Tibial artery (tissue), 4 donors: ENCODE measurements around the gene PLEKHH1.

Experiments used
- DNase-seq, 2 donors: peaks; one replicate each; pipeline ENCODE4 v3.0.0-alpha.2; 2019
- H3K27ac ChIP-seq, 2 donors: fragments of 200-600 bp; sonication (generic) in 1 of 2; 1 replicate in 1 of 2; 2 replicates in 1 of 2; pipeline ENCODE4 v1.5.1; 2018 to 2019; ENCODE audit warnings: mild to moderate bottlenecking in 1 of 2
- H3K27me3 ChIP-seq, 2 donors: fragments of 200-600 bp; sonication (generic) in 1 of 2; one replicate each; pipeline versions ENCODE4 v1.5.1 to v1.6.0; 2016 to 2019
- H3K36me3 ChIP-seq, 3 donors: fragments of 200-600 bp; sonication (generic) in 2 of 3; one replicate each; pipeline ENCODE4 v1.5.1; 2016 to 2019; ENCODE audit warnings: mild to moderate bottlenecking in 2 of 3
- H3K4me1 ChIP-seq, 4 donors: fragments of 200-600 bp; sonication (generic) in 2 of 4; 1 replicate in 3 of 4; 2 replicates in 1 of 4; pipeline ENCODE4 v1.5.1; 2016 to 2019
- H3K4me3 ChIP-seq, 2 donors: fragments of 200-600 bp; sonication (generic) in 1 of 2; 1 replicate in 1 of 2; 2 replicates in 1 of 2; pipeline ENCODE4 v1.5.1; 2018 to 2019; ENCODE audit warnings: mild to moderate bottlenecking in 2 of 2
- H3K9me3 ChIP-seq, 3 donors: fragments of 200-600 bp; sonication (generic) in 1 of 3; one replicate each; pipeline ENCODE4 v1.5.1; 2016 to 2019
- CTCF ChIP-seq, 2 experiments: fragments of 200-600 bp in 1 of 2; fragments of 450-650 bp in 1 of 2; IDR thresholded peaks; one replicate each; pipeline ENCODE4 v1.5.1; 2017 to 2019; ENCODE audit warnings: antibody characterized with exemption in 2 of 2, mild to moderate bottlenecking in 1 of 2, moderate library complexity in 1 of 2
- intact Hi-C: fragments of 100-400 bp; cut with DNase I; formaldehyde crosslinking; loops from one replicate; pipeline ENCODE4 v1.15.0; 2023; ENCODE audit warnings: low total_unique reads

The PLEKHH1 gene

DNA sequence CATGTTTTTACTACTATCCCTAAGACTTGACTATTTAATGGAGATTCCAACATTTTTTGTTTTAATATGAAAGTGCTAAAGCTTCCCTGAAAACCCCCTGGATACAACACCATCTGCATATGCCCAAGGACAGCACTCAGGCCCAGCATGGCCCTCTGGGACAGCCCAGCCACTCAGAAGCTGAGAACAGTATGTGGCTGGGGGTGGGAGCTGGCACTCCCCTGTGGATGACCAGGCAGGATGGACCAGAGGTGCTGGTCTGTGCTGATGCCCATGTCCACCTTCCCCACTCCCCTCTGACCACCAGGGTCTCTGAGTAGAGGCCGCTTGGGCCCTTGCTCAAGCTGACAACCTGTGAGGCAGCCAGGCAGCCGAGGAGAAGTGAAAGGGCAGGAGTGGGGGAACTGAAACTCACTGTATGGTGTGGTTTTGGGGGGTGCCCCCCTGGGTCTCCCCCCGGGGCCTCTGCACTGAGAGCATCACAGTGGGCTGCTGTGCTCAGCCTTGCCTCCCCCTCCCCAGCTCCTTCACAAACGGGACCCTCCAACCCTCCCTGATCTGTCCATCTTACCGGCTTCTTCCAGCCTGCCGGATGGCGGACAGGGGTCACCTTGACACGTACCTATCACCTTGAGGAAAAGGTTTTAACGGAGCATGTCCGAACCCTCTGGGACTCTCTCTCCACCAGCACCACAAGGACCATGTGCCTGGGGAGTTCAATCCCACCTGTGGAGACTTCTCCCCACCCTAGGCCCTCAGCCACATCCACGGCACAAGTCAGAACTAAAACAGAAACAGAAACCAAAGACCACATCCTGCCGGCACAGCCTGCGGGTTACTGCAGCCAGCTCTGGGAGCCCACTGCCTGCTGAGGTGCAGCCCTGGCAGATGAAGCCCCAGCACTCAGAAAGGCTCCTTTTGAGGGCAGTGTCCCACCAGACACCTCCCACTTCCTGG, 44.9 kb upstream of the PLEKHH1 start, which contains the start of gene TMEM229B:
Gene TMEM229B (minus strand): TSS at position 785 of the 957 bp plus-strand sequence. CDS start 14,798 bp downstream, outside the sequence.
- Histone ChIP-seq H3K4me1 (no peaks in the 10 kb centered on the region), H3K27ac (no peak within 1 kb of the TSS), H3K9me3 (peaks cover 0 to 6% (median 5%) of the 10 kb centered on the region in 3 donors), H3K27me3 (no peaks in the 10 kb centered on the region), H3K4me3 (peak within 1 kb of the TSS; percentile 19 to 30), H3K36me3 (no peaks in the 10 kb centered on the region)
- intact Hi-C loops, result no loop called here
- no peak for TF ChIP-seq CTCF (IDR thresholded peaks at IDR 0.05)
- no peak for DNase-seq

- Histone ChIP-seq H3K36me3 (no peaks in the 10 kb centered on the region), H3K4me1 (no peaks in the 10 kb centered on the region), H3K4me3 (no peak overlapping the region), H3K27ac (no peak overlapping the region), H3K9me3 (peaks cover 3 to 19% (median 14%) of the 10 kb centered on the region in 3 donors), H3K27me3 (no peaks in the 10 kb centered on the region)
- TF ChIP-seq CTCF (IDR thresholded peaks at IDR 0.05), result no peak
- intact Hi-C loops, result no loop called here
- no peak for DNase-seq
Measured at GRCh38 chr14:67490196-67490595, 42.9 kb upstream of the PLEKHH1 start.

GRCh38 chr14:67491285-67491684, 41.8 kb upstream of the PLEKHH1 start:
- H3K27ac ChIP-seq, result no peak overlapping the region

GRCh38 chr14:67491741-67492507, 41.2 kb upstream of the PLEKHH1 start:
- no peak for TF ChIP-seq CTCF (IDR thresholded peaks at IDR 0.05)
- no peak overlapping the region for H3K27ac ChIP-seq
- no peak overlapping the region for H3K4me3 ChIP-seq
- H3K9me3 ChIP-seq, result peaks cover 3 to 19% (median 14%) of the 10 kb centered on the region in 3 donors
- H3K27me3 ChIP-seq, result no peaks in the 10 kb centered on the region
- H3K36me3 ChIP-seq, result no peaks in the 10 kb centered on the region
- DNase-seq, result no peak
- no peaks in the 10 kb centered on the region for H3K4me1 ChIP-seq
- intact Hi-C loops, result no loop called here

More at GRCh38 chr14:67491285-67491684, 41.8 kb upstream of the PLEKHH1 start:
- Histone ChIP-seq H3K4me1 (no peaks in the 10 kb centered on the region), H3K27me3 (no peaks in the 10 kb centered on the region), H3K4me3 (no peak overlapping the region), H3K36me3 (no peaks in the 10 kb centered on the region), H3K9me3 (peaks cover 3 to 19% (median 14%) of the 10 kb centered on the region in 3 donors)
- TF ChIP-seq CTCF (IDR thresholded peaks at IDR 0.05), result no peak
- no peak for DNase-seq
- intact Hi-C loops, result no loop called here

GRCh38 chr14:67492538-67492937, 40.6 kb upstream of the PLEKHH1 start:
- H3K4me1 ChIP-seq, result no peaks in the 10 kb centered on the region
- H3K9me3 ChIP-seq, result peaks cover 3 to 19% (median 14%) of the 10 kb centered on the region in 3 donors
- no peak overlapping the region for H3K4me3 ChIP-seq
- DNase-seq, result no peak
- TF ChIP-seq CTCF (IDR thresholded peaks at IDR 0.05), result no peak
- no peaks in the 10 kb centered on the region for H3K27me3 ChIP-seq
- H3K27ac ChIP-seq, result no peak overlapping the region
- intact Hi-C loops, result no loop called here
- no peaks in the 10 kb centered on the region for H3K36me3 ChIP-seq
